Dermis microvascular lymphatic vessel endothelial cell (primary cell): Measurements from ENCODE around the gene DUSP2. TPM values are rescaled to one million over a fixed set of nuclear protein-coding genes. Genes with fewer than 3 reads are reported as not detected.
"Not testable (repeated sequence)": the region's sequence is repeated elsewhere in the genome, so short reads cannot be mapped to it uniquely, and the experiment has no call there.

ENCODE experiments used
- DNase-seq, 2 donors: peaks; one replicate each; pipeline versions ENCODE4 v3.0.0 to v3.0.0-alpha.2; 2010; ENCODE audit warnings: low read depth in 2 of 2
- total RNA-seq: library from RNA; depleted of rRNA; stranded (reverse); fragments of >200 nt; gene quantifications from 2 replicates; pipeline ENCODE4 v1.2.1, GENCODE V29; 2014

Gene DUSP2
- total RNA-seq, 1 donor from 2014 or later, result 0.26 TPM

DNA sequence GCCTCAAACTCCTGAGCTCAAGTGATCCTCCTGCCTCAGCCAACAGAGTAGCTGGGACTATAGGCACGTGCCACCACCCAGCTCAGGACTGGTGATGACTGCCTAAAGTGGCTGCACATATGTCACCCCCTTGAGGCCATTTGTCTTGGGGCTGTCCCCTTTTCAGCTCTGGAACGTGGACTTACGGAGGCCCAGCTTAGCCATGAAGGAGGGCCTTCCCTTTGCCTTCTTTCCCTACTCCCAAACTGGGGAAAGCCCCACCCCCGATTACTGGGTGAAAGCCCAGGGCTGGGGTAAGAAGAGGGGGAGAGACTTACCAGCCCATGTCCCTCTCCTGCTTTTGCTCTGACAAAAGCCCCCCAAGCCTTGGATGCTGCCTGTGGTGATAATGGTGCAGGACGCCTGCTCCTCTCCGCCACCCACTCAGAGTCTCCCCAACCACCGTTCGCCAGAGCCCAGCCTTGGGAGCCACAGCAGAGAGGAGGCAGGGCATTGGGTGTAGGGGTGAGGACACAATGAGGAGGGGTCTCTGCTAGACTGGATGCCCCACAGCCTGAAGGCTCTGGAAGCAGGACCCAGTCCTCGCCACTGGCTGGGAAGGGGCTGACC, 2.5 kb upstream of the DUSP2 start:
- DNase-seq, result no peak

DNA sequence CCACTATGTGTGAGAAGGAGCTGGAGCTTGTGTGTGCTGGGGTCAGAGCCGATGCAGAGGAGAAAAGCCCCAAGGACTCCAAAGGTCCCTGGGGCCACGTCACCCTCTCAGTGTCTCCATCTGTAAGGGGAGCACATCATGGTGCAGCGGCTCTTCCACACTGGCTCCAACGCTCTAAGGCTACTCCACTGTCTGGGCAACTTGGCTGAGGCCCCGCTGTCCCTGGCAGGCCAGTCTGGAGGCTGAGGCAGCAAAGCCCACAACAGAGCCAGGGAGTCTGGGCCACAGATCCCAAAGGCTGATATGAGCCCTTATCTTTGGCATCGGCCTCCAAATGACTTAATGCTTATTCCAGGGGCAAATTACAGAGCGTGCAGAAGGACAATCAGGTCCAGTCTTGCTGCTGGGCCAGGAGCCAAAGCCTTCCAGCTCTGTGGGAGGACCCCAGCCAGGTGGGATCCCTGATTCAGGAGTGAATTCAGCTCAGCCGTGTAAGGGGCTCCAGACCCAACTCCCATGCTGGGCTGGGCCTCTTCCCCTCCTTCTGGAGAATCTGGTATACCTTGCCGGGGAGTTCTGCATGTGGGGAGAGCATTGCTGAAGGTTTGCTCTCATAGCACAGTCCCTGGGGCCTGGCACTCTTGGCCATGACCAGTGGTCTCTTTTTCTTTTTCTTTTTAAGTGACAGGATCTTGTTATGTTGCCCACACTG, 1.8 kb upstream of the DUSP2 start:
- DNase-seq, result no peak

DNA sequence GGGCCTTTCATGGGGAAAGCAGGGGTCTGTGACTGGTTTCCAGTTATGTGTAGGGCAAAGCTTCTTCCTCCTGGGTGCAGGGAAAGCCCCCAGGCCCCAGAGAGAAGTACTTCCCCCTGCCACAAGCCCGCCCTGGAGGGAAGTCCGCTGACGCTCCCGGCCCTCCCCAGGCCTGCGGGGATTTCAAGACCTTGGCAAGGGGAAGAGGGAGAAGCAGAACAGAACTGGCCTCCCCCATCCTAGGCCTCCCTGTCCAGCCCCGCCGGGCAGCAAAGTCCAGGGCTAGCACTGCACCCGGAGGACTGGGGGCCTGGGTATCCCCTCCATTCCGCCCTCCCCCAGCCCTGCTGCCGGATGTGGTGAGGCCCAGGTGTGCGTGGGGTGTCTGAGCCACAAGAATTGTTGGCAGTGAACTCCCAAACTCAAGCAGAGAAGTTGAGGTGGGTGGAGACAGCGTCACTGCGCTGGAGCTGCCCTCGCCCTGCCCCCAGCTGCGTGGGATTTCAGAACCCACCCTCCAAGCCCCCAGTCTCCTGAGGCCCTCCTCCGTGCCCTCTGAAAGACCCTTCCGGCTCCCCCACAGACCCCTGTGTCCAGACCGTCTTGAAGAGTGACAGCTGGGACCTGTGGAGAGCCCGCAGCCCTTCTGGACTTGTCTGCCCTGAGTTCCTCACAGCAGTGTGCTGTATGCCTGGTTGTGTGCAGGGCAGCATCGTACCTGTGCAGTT, 1.1 kb upstream of the DUSP2 start:
- no peak for DNase-seq

DNA sequence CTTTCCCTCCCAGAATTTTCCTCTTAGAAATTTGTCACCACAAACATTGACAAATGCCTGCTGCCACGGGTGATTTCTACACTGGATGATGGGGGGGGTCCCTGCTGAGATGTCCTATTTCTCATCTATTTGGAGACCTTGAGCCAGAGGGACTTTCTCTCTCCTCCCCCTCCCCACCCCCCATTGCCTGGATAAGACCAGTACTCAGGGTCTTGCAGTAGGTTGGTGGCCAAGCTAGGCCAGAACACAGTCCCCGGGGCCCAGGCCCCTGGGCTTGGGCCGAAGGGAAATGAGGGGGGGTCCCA, 560 bp upstream of the DUSP2 start:
- no peak for DNase-seq

DNA sequence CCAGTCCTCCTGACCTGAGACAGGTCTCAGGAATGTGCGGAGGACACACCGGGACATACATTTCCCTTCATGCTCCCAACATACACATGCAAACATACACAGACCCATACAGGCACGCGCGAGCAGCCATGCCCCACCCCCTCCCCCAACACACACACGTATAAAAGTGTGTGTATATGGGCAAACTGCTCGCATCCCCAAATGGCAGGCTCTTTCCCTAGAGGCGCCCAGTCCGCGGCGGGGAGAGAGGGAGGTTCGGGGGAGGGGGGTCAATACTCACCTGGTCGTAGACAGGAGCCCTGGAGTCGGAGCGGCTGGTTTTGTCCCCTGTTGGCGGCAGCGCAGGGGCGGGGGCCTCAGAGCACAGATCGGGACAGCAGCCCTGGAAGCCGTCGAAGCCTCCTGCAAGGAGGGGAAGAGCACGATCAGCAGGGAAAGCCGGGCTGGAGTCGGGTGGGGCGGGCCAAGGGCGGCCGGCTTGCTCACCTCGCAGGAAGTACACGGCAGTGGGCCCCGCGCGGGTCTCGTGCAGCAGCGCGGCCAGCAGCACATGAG, 682 bp downstream of the DUSP2 start:
- DNase-seq, result no peak

DNA sequence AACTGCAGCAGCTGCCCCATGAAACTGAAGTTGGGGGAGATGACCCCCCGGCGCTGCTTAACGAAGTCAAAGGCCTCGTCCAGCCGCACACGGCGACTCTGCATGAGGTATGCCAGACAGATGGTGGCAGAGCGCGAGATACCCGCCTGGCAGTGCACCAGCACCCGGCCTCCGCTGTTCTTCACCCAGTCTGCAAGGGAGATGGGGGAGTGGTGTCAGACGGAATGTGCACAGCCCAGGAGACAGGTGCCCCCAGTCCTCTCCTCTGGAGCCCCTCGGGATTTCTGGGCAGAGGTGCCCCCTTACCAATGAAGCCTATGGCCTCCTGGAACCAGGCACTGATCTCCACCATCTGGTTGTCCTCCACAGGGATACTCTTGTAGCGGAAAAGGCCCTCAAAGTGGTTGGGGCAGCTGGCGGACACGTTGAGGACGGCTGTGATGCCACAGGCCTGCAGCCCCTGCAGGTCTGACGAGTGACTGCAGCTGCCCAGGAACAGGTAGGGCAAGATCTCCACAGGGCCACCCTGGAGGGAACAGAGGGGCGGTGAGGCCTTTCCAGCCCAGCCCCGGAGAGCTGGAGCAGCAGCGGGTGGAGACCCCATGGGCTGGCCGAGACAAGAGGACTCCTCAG, 1.3 kb downstream of the DUSP2 start:
- DNase-seq, result no peak

DNA sequence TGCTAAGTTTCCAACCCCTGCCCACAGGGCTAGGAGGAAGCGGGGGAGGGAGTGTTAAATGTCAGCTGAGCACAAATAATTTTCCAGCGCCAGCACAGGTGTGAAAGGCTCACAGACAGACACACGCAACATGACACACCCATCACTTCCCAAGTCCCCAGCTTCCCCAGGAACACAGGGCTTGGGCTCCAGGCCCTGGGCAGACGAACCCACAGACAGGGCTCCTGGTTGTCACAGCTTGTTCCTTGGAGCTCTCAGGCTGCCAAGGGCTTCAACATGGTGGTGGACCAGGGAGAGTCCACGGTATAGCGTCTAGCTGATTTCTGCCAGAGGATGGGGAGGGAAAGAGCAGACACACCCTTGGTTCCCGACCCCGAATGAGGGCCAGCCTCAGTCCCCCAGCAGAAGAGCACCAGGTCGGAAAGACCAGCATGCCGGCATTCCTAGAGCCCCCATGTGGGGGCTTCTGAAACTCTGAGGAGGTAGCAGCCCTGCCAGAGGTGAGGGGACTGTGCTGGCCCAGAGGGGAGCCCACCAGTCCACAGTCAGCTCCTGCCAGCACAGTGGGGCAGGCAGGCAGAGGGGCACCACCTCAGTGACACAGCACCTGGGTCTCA, 1.9 kb downstream of the DUSP2 start:
- no peak for DNase-seq

DNA sequence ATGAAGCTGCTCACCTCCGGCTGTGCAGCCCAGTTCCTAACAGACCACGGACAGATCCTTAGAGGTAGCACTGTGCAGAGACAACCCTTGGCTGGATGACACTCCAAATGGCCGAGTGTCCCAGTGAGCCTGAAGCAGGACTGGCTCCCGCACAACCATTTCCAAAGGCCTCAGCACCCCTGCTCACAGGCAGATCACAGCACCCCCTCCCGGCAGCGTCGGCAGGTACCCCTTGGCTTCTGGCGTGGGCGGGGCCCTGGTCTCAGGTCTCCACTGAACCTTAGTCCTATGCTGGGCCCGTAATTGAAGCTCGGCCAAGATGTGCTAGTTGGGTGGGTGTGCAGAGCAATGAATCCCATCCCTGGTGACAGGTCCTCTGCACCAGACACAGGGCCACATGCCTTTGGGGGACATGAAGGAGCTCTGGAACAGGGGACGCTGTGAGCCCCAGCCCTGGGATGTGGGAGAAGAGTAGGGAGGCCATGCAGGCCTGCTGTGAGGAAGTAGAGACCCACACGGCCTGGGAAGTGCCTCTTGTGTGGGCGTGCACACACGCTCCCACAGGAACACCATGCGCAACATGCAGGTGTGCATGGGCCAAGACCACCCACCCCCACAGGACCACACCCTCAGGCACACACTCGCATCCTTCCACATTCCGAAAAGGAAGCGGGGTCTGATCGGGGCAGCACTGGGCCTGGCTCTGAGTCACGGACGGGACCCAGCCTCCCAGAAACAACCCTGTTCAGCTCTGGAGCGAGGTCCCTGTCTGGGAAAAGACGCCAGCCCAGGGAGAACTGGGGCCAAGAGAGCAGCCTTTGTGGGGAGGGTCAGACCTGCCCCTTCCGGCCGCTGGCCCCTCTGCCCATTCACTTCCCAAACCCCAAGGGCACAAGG, 2.8 kb downstream of the DUSP2 start:
- no peak for DNase-seq

DNA sequence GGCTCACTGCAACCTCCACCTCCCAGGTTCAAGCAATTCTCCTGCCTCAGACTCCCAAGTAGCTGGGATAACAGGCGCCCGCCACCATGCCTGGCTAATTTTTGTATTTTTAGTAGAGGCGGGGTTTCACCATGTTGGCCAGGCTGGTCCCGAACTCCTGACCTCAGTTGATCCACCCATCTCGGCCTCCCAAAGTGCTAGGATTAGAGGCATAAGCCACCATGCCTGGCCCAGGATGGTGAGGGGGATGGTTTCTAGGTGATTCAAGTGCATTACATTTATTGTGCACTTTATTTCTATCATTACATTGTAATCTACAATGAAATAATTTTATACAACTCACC, 3.6 kb downstream of the DUSP2 start:
- not testable (repeated sequence) for DNase-seq

DNA sequence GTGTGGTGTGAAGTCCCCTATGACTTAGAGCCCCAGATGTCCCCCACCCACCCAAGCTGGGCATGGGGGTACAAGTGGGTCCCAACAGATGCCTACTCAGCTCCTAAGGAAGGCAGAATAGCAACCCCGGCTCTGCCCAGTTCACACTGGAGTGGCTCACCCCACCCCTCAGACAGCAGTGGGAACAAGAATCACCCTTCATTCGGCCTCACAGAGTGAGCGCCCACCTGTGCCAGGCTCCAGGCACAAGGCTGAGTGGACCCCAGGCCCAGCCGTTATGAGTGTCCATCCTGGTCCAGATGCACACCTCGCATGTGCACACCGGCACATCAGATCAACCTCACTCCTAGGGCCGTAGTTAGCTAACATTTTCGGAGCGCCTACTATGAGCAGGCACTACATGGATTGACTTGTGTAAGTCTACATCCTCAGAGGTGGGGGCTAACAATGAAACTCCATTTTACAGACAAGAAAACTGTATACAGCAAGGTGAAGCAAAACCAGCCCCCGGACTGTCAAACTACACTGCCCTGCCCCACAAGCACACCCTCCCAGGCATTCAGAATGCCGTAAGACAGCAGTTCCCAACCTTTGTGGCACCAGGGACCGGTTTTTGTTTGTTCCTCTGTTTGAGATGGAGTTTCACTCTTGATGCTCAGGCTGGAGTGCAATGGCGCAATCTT, 4.2 kb downstream of the DUSP2 start:
- no peak for DNase-seq

DNA sequence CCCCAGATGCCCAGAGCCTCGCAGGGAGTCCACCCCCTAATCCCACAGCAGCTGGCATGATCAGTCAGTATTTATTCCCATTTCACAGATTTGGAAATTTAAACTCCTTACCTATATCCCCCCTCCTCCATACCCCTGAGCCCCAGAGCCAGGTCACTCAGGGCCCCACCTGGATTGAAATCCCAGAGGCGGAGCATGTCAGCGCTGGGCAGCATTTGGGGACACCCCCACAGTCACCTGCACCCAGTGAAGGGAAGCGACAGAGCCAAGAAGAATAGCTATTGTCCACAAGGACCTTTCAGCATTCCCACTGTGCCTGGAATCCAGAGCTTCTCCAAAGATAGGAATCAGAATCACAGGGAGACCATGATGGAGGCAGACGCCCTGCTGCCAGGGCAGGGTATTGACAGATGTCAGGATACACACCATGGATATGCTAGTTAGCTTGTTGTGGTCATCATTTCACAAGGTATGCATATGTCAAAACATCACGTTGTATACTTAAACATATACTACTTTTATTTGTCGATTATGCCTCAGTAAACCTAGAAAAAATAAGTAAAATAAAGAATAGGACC, 6.0 kb downstream of the DUSP2 start:
- DNase-seq, result no peak

DNA sequence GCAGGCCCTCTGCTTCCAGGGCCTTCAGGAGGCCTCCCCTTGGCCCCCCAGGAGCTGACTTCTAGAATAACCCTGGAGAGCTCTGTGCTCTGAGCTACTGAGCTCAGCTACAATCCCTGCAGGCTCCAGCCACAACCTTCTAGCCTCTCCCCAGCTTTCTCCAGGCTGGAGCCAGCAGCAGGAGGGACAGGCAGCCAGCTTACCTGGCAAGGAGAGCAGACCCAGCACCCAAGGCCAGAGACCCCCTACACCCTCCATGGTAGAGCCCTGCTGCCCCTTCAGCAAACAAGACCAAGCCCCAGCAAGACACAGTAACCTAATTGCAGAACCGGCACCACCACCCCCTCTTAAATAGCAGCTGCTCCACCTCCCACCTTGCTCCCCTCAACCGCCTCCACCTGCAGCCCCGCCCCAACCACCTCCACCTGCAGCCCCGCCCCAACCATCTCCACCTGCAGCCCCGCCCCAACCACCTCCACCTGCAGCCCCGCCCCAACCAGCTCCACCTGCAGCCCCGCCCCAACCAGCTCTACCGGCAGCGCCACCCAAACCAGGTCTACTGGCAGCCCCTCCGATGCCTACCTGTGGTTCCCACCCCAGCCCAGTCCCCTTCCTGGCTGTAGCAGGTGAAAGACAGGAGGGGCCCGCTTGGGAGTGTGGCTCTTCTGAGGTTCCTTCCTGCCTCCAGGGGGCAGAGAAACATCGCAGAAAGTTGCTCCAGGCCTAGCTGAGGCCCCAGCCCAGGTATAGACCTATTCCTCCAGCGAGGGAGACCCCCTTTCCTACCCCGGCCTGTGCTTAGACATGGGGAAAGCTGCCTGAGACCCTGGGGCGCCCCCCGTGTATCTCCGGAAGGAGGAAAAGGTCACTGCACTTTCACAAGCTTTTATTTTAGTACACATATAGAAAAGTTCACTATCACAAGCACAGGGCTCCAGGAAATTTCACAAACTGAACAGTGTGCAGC, 6.8 kb downstream of the DUSP2 start, which contains the start of gene ASTL:
ASTL (minus strand) TSS at position 324 of the 967 bp plus-strand sequence; CDS start at position 258, 66 bp downstream.
- peak in 1 of 2 donors; percentile 51 for DNase-seq

DNA sequence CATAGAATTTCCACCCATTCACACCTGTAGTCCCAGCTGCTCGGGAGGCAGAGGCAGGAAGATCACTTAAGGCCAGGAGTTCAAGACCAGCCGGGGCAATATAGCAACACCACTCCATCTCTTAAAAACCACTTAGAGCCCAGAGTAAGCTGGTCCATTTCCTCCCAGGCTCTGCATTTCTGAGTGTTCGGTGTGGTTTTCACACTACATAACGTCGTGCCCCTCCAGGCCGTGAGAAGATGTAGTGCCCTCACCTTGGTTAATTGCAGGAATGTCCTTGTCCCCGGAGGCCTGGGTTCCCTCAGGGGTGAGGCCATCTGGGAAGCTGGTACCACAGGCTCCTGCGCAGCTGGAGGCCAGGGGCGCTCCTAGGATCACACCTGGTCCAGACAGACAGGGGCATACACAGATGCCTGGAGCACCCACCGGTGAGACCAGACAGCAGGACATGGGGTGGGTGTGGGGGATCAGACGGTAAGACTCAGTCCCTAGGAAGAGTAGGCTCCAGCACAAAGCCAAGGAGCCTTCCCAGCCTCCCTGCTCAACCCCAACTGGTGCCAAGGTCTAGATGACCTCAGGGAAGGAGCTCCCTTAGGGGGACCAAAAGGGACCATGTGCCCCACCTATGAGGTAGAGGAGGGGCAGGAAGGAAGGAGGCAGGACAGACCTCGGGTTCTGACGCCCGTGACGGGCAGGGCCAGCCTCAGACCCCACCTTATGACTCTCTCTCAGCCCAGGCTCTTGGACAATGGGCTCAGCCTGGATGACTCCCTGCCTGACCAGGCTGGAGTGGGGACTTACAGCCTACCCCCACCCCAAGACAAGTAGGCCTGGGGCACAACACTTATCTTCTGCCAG, 7.7 kb downstream of the DUSP2 start:
- DNase-seq, result no peak

DNA sequence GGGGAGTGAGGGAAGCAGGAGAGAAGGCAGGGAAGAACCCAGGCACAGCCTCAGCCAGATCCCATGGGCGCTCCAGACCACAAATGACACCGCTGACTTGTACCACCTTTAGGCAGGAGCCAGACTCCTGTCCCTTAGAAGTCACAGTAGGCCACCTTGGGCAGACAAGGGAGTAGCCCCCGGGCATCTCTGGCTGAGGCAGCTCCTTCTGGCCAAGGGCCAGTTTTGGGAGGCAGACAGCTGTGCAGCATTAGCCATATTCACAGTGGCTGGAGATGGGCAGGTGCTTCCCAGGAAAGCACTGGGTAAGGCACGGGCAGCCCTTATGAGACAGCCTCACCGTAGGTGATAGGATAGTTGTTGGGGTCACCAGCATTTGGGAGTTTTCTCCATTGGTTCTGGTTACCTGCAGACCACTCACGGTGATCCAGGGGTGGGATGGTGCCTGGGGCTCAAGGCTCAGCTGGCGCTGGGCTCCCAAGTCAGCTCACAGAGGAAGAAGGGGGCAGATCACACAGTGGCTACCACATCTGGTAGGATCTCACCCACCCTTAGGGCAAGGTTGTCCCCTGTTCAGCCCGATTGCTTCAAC, 9.0 kb downstream of the DUSP2 start:
- no peak for DNase-seq

DNA sequence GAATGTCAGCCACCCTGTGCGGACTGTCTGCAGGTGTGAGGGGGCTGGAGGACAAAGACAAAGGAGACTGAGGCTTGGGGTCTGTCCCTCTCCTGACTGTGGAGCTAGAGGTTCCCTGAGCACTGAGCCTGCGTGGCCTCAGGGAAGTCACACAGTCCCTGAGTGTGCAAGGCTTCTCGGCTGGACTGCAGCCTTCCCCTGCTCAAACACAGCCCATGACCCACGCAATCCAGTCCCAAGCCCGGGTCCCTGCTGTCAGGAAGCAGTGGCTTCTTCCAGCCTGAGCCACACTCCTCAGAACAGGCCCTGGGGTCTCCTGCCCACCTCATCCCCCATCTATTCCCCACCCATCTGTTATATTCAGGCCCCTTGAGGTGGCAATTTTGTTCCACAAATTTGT, 9.6 kb downstream of the DUSP2 start:
- DNase-seq, result no peak

DNA sequence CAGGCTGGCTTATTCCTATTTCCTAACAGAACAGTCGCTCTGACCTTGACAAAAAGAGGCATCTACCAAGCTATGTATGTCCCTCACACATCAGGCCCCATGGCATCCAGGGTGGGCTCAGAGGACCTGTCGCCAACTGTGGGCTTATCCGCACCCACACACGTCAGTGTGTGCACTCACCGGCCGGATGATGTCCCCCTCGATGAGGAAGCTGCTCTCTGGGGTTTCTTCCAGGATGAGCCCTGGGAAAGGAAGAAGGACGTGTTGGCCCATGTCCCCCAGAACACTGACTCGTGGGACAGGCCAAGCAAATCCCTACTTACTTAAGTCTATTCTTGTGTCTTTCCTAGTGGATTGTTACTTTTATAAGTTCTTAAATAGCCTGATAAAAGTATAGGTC, 10.1 kb downstream of the DUSP2 start:
- no peak for DNase-seq

DNA sequence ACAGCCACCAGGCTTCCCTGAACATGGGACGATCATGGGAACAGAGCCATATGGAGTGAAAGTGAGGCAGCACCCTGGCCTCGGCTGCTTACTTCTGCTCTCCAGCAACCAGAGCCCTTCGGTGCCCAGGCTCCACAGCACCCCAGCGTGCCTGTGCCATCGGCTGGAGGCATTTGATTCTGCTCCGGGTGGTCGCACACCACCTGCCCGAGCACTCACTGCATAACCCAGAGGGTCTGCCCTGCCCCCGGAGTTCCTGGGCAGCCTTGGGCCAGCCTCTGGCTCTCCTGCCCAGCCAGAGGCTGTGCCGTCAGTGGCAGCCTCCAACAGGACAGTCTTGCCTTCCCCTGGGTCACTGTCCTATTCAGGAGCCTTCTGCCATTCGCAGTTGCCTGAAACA, 10.8 kb downstream of the DUSP2 start:
- DNase-seq, result no peak
